Activated CD8-positive, alpha-beta T cell treated with anti-CD3 and anti-CD28 coated beads, Interleukin-2, amount 10 ng/mL, durations not matched to agents 7 days and 5 days (primary cell): ENCODE data around the gene DZANK1. TPM values are rescaled to one million over a fixed set of nuclear protein-coding genes. Genes with fewer than 3 reads are reported as not detected.

ENCODE experiments used
- ATAC-seq: fragments of 150-1000 bp; cut with Tn5 transposase; one replicate; pipeline ENCODE4 v1.10.0; 2021; ENCODE audit warnings: moderate library complexity
- CTCF ChIA-PET: fragments of 350-600 bp; sonication (Branson Sonifier 250); formaldehyde crosslinking; loops from one replicate; lab custom pipeline; 2021; ENCODE audit warnings: antibody characterized with exemption; lab: Charles Lee
- POLR2A ChIA-PET: fragments of 350-600 bp; sonication (Branson Sonifier 250); formaldehyde crosslinking; loops from one replicate; lab custom pipeline; 2021; ENCODE audit warnings: antibody characterized with exemption; lab: Charles Lee
- DNase-seq: peaks from one replicate; pipeline ENCODE4 v3.0.0-alpha.2; 2020
- H3K27ac Mint-ChIP-seq: one replicate; pipeline ENCODE4 v1.8.0; 2021; ENCODE audit warnings: mild to moderate bottlenecking, mixed read lengths
- H3K27me3 Mint-ChIP-seq: one replicate; pipeline ENCODE4 v1.8.0; 2021; ENCODE audit warnings: low read depth, mixed read lengths
- H3K36me3 Mint-ChIP-seq: one replicate; pipeline ENCODE4 v1.8.0; 2021; ENCODE audit warnings: low read depth, mixed read lengths
- H3K4me1 Mint-ChIP-seq: one replicate; pipeline ENCODE4 v1.8.0; 2021; ENCODE audit warnings: low read depth, mixed read lengths
- H3K4me3 Mint-ChIP-seq: one replicate; pipeline ENCODE4 v1.8.0; 2021; ENCODE audit warnings: mild to moderate bottlenecking, mixed read lengths
- H3K9me3 Mint-ChIP-seq: one replicate; pipeline ENCODE4 v1.8.0; 2022; ENCODE audit warnings: mixed read lengths; ENCODE audit not compliant: insufficient read depth
- total RNA-seq, 2 experiments: library from RNA; stranded (reverse); gene quantifications; one replicate each; pipeline ENCODE4 v1.2.3, GENCODE V29; 2021

The DZANK1 gene
- total RNA-seq, 2 experiments from 2014 or later: 1.4 to 1.6 TPM

- Mint-ChIP-seq H3K27ac (peak within 1 kb of the TSS; percentile 83), H3K4me3 (peak within 1 kb of the TSS; percentile 95), H3K4me1 (peaks cover 22% of the 10 kb centered on the region), H3K9me3 (no peaks in the 10 kb centered on the region), H3K27me3 (no peaks in the 10 kb centered on the region), H3K36me3 (peaks cover 12% of the 10 kb centered on the region)
- CTCF ChIA-PET: interaction anchor here (0.9 to 3.0 kb wide), 4 partner anchors 11 to 85 kb away, joined by 3 to 34 read pairs (median 6); partner anchors contain the start of genes DZANK1, POLR3F and SEC23B
- POLR2A ChIA-PET: interaction anchor here (0.7 to 3.4 kb wide), 5 partner anchors 10 to 70 kb away, joined by 3 to 54 read pairs (median 5); partner anchors contain the start of genes DZANK1, POLR3F and SEC23B
- DNase-seq: peak; percentile 81
- ATAC-seq: peak; percentile 100
These were observed 30.1 kb upstream of the DZANK1 start, which contains the start of gene RBBP9 for GRCh38 chr20:18496740-18497592. RBBP9 (minus strand) TSS chr20:18497225; CDS start chr20:18497167, 58 bp downstream.

- no peaks in the 10 kb centered on the region for H3K27me3 Mint-ChIP-seq
- no peak for DNase-seq
- no peaks in the 10 kb centered on the region for H3K9me3 Mint-ChIP-seq
- peak overlapping the region; percentile 95 for H3K4me3 Mint-ChIP-seq
- peaks cover 22% of the 10 kb centered on the region for H3K4me1 Mint-ChIP-seq
- POLR2A ChIA-PET: interaction anchor here (0.7 to 3.4 kb wide), 3 partner anchors 11 to 33 kb away, joined by 3 to 54 read pairs (median 25); partner anchors contain the start of genes DZANK1, POLR3F and SEC23B
- no peak for ATAC-seq
- no peak overlapping the region for H3K27ac Mint-ChIP-seq
- CTCF ChIA-PET: interaction anchor here (2.4 to 3.0 kb wide), 2 partner anchors 12 to 29 kb away, joined by 9 to 34 read pairs; partner anchors contain the start of genes DZANK1, POLR3F and SEC23B
- peaks cover 13% of the 10 kb centered on the region for H3K36me3 Mint-ChIP-seq
These were observed 29.2 kb upstream of the DZANK1 start for GRCh38 chr20:18496042-18496441.

GRCh38 chr20:18488301-18488700 is 21.5 kb upstream of the DZANK1 start:
- H3K9me3 Mint-ChIP-seq: no peaks in the 10 kb centered on the region
- H3K4me1 Mint-ChIP-seq: no peaks in the 10 kb centered on the region
- H3K4me3 Mint-ChIP-seq: no peak overlapping the region
- peaks cover 33% of the 10 kb centered on the region for H3K36me3 Mint-ChIP-seq
- no peaks in the 10 kb centered on the region for H3K27me3 Mint-ChIP-seq
- CTCF ChIA-PET: interaction anchor here (1.0 kb wide), 1 partner anchor 19 kb away, joined by 3 read pairs; the partner anchor contains the start of gene SEC23B
- POLR2A ChIA-PET: no interaction called here
- no peak for DNase-seq
- ATAC-seq: no peak
- H3K27ac Mint-ChIP-seq: no peak overlapping the region

GRCh38 chr20:18481596-18481995 is 14.8 kb upstream of the DZANK1 start:
- Mint-ChIP-seq H3K27me3 (no peaks in the 10 kb centered on the region), H3K4me3 (no peak overlapping the region), H3K9me3 (no peaks in the 10 kb centered on the region), H3K36me3 (peaks cover 47% of the 10 kb centered on the region), H3K27ac (no peak overlapping the region), H3K4me1 (no peaks in the 10 kb centered on the region)
- ATAC-seq: no peak
- ChIA-PET CTCF (no interaction called here), POLR2A (no interaction called here)
- DNase-seq: no peak

- Mint-ChIP-seq H3K27me3 (no peaks in the 10 kb centered on the region), H3K9me3 (no peaks in the 10 kb centered on the region), H3K4me3 (no peak overlapping the region), H3K4me1 (no peaks in the 10 kb centered on the region), H3K27ac (no peak overlapping the region), H3K36me3 (peaks cover 49% of the 10 kb centered on the region)
- POLR2A ChIA-PET: no interaction called here
- ATAC-seq: no peak
- no peak for DNase-seq
- CTCF ChIA-PET: interaction anchor here (1.1 to 1.6 kb wide), 2 partner anchors 11 to 64 kb away, joined by 4 to 5 read pairs; partner anchors contain the start of genes DZANK1 and POLR3F
These were observed 11.0 kb upstream of the DZANK1 start for GRCh38 chr20:18477821-18478220.

- H3K9me3 Mint-ChIP-seq: no peaks in the 10 kb centered on the region
- POLR2A ChIA-PET: no interaction called here
- H3K36me3 Mint-ChIP-seq: peaks cover 43% of the 10 kb centered on the region
- ATAC-seq (no peak), DNase-seq (no peak)
- no peaks in the 10 kb centered on the region for H3K27me3 Mint-ChIP-seq
- no peaks in the 10 kb centered on the region for H3K4me1 Mint-ChIP-seq
- H3K27ac Mint-ChIP-seq: no peak overlapping the region
- CTCF ChIA-PET: interaction anchor here (1.1 to 1.6 kb wide), 2 partner anchors 10 to 64 kb away, joined by 4 to 5 read pairs; partner anchors contain the start of genes DZANK1 and POLR3F
- H3K4me3 Mint-ChIP-seq: no peak overlapping the region
These were observed 10.4 kb upstream of the DZANK1 start for GRCh38 chr20:18477218-18477617.

- ATAC-seq: peak; percentile 44
- POLR2A ChIA-PET: interaction anchor here (0.9 to 3.3 kb wide), 5 partner anchors 13 to 179 kb away, joined by 3 to 45 read pairs (median 4); partner anchors contain the start of genes RBBP9 and SEC23B
These were observed 296 bp downstream of the DZANK1 start for GRCh38 chr20:18466574-18466893.

GRCh38 chr20:18465536-18466200 is 1.2 kb downstream of the DZANK1 start:
- peaks cover 5% of the 10 kb centered on the region for H3K36me3 Mint-ChIP-seq
- no peak overlapping the region for H3K27ac Mint-ChIP-seq
- H3K9me3 Mint-ChIP-seq: no peaks in the 10 kb centered on the region
- no peak for ATAC-seq
- POLR2A ChIA-PET: interaction anchor here (3.3 kb wide), 1 partner anchor 42 kb away, joined by 45 read pairs; the partner anchor contains the start of gene SEC23B
- peak overlapping the region; percentile 96 for H3K4me3 Mint-ChIP-seq
- H3K27me3 Mint-ChIP-seq: no peaks in the 10 kb centered on the region
- CTCF ChIA-PET: no interaction called here
- DNase-seq: no peak
- H3K4me1 Mint-ChIP-seq: peaks cover 27% of the 10 kb centered on the region

More at GRCh38 chr20:18466574-18466893, 296 bp downstream of the DZANK1 start:
- no peaks in the 10 kb centered on the region for H3K9me3 Mint-ChIP-seq
- H3K4me1 Mint-ChIP-seq: peaks cover 27% of the 10 kb centered on the region
- peak overlapping the region; percentile 96 for H3K4me3 Mint-ChIP-seq
- no peaks in the 10 kb centered on the region for H3K27me3 Mint-ChIP-seq
- CTCF ChIA-PET: interaction anchor here (0.9 to 1.9 kb wide), 5 partner anchors 11 to 31 kb away, joined by 3 to 9 read pairs (median 5); partner anchors contain the start of gene RBBP9
- H3K36me3 Mint-ChIP-seq: peaks cover 5% of the 10 kb centered on the region
- H3K27ac Mint-ChIP-seq: peak overlapping the region; percentile 89
- no peak for DNase-seq

- DNase-seq: no peak
- Mint-ChIP-seq H3K9me3 (no peaks in the 10 kb centered on the region), H3K4me1 (no peaks in the 10 kb centered on the region), H3K36me3 (no peaks in the 10 kb centered on the region), H3K4me3 (no peak overlapping the region), H3K27me3 (peaks cover 2% of the 10 kb centered on the region), H3K27ac (no peak overlapping the region)
- ChIA-PET POLR2A (interaction anchor here (0.6 kb wide), 1 partner anchor 110 kb away, joined by 3 read pairs; no protein-coding TSS in a partner anchor), CTCF (no interaction called here)
- ATAC-seq: no peak
These were observed 10.2 kb downstream of the DZANK1 start for GRCh38 chr20:18456600-18456999.

GRCh38 chr20:18443886-18444285 is 22.9 kb downstream of the DZANK1 start:
- no peak overlapping the region for H3K4me3 Mint-ChIP-seq

GRCh38 chr20:18440403-18440802 is 26.4 kb downstream of the DZANK1 start:
- ATAC-seq: no peak
- Mint-ChIP-seq H3K4me1 (peaks cover 7% of the 10 kb centered on the region), H3K9me3 (no peaks in the 10 kb centered on the region), H3K27me3 (no peaks in the 10 kb centered on the region), H3K4me3 (no peak overlapping the region), H3K27ac (no peak overlapping the region), H3K36me3 (no peaks in the 10 kb centered on the region)
- no peak for DNase-seq
- ChIA-PET CTCF (no interaction called here), POLR2A (no interaction called here)

More at GRCh38 chr20:18443886-18444285, 22.9 kb downstream of the DZANK1 start:
- ATAC-seq (no peak), DNase-seq (no peak)
- Mint-ChIP-seq H3K27me3 (no peaks in the 10 kb centered on the region), H3K9me3 (no peaks in the 10 kb centered on the region), H3K36me3 (no peaks in the 10 kb centered on the region), H3K4me1 (no peaks in the 10 kb centered on the region), H3K27ac (no peak overlapping the region)
- ChIA-PET CTCF (no interaction called here), POLR2A (no interaction called here)
